HEK293 (cell line): Measurements from ENCODE around the gene LPXN.

Experiments used
- CTCF ChIA-PET: fragments of 350-600 bp; formaldehyde crosslinking; extraction: SDS; loops from one replicate; lab custom pipeline; 2021; ENCODE audit warnings: antibody characterized with exemption; lab: Yijun Ruan, JAX
- POLR2A ChIA-PET: fragments of 300-600 bp; formaldehyde crosslinking; extraction: SDS; loops from one replicate; lab custom pipeline; 2020; ENCODE audit warnings: antibody characterized with exemption, inconsistent platforms; lab: Yijun Ruan, JAX
- H3K27ac ChIP-seq: fragments of 200-500 bp; sonication (Bioruptor generic); 2 replicates; pipeline ENCODE4 v1.5.1; 2014; ENCODE audit warnings: low read depth, low read length, control low read depth, inconsistent platforms; ENCODE audit errors: extremely low read depth
- H3K36me3 ChIP-seq, 2 experiments: fragments of 200-500 bp in 1 of 2; sonication (Bioruptor generic) in 1 of 2; 1 replicate in 1 of 2; 2 replicates in 1 of 2; pipeline ENCODE4 v1.5.1; 2014 to 2017; ENCODE audit warnings: inconsistent platforms in 2 of 2, low read length in 2 of 2; ENCODE audit not compliant: control insufficient read depth in 2 of 2, insufficient read depth in 1 of 2
- H3K4me1 ChIP-seq: fragments of 200-500 bp; sonication (Bioruptor generic); 2 replicates; pipeline ENCODE4 v1.5.1; 2014; ENCODE audit warnings: mild to moderate bottlenecking, low read length, inconsistent platforms; ENCODE audit not compliant: control insufficient read depth, insufficient read depth
- H3K4me3 ChIP-seq: 2 replicates; pipeline ENCODE4 v1.5.1; 2011; ENCODE audit warnings: low read depth, mild to moderate bottlenecking, control low read depth, low read length, moderate library complexity
- H3K9me3 ChIP-seq: fragments of 200-500 bp; sonication (Bioruptor generic); 2 replicates; pipeline ENCODE4 v1.5.1; 2014; ENCODE audit warnings: low read depth, low read length, inconsistent platforms; ENCODE audit not compliant: control insufficient read depth, insufficient read depth
- MEIS1 ChIP-seq: sonication (generic); formaldehyde crosslinking; IDR thresholded peaks from 2 replicates; pipeline ENCODE4 v1.8.1; 2022; ENCODE audit warnings: missing genetic modification reagents, mild to moderate bottlenecking, borderline replicate concordance
- SCRT1 ChIP-seq: fragments of 450-650 bp; formaldehyde crosslinking; IDR thresholded peaks from 2 replicates; pipeline ENCODE4 v1.5.1; 2016; ENCODE audit warnings: missing biosample characterization, missing genetic modification characterization, borderline replicate concordance
- SCRT2 ChIP-seq: fragments of 450-650 bp; formaldehyde crosslinking; IDR thresholded peaks from 2 replicates; pipeline ENCODE4 v1.5.1; 2016; ENCODE audit warnings: missing biosample characterization, missing genetic modification characterization
- YY1 ChIP-seq: fragments of 450-650 bp; formaldehyde crosslinking; IDR thresholded peaks from 2 replicates; pipeline ENCODE4 v1.5.1; 2018; ENCODE audit warnings: missing biosample characterization, missing genetic modification characterization
- ZBTB17 ChIP-seq: fragments of 450-650 bp; formaldehyde crosslinking; IDR thresholded peaks from 2 replicates; pipeline ENCODE4 v1.5.1; 2016; ENCODE audit warnings: missing biosample characterization, missing genetic modification characterization
- ZNF335 ChIP-seq: fragments of 450-650 bp; formaldehyde crosslinking; conservative IDR thresholded peaks from 2 replicates; pipeline ENCODE4 v1.5.1; 2016; ENCODE audit warnings: missing biosample characterization, missing genetic modification characterization
- ZNF341 ChIP-seq: fragments of 450-650 bp; formaldehyde crosslinking; IDR thresholded peaks from 2 replicates; pipeline ENCODE4; 2016; ENCODE audit warnings: low read depth, missing biosample characterization, missing genetic modification characterization
- ZNF654 ChIP-seq: fragments of 450-650 bp; formaldehyde crosslinking; IDR thresholded peaks from 2 replicates; pipeline ENCODE4 v1.5.1; 2016; ENCODE audit warnings: low read depth, missing biosample characterization, missing genetic modification characterization
- ZNF660 ChIP-seq: fragments of 450-650 bp; IDR thresholded peaks from 2 replicates; pipeline ENCODE4 v1.5.1; 2018; ENCODE audit warnings: missing biosample characterization, mild to moderate bottlenecking, missing genetic modification characterization
- ZNF664 ChIP-seq: fragments of 450-650 bp; formaldehyde crosslinking; IDR thresholded peaks from 2 replicates; pipeline ENCODE4 v1.5.1; 2016; ENCODE audit warnings: missing biosample characterization, missing genetic modification characterization
- TF ChIP-seq, protein P1 (sequence below): fragments of 450-650 bp; formaldehyde crosslinking; IDR thresholded peaks from 2 replicates; pipeline ENCODE4 v1.5.1; 2016; ENCODE audit warnings: missing biosample characterization, missing genetic modification characterization, borderline replicate concordance
- TF ChIP-seq, protein P2 (sequence below): fragments of 450-650 bp; formaldehyde crosslinking; IDR thresholded peaks from 2 replicates; pipeline ENCODE4 v1.5.1; 2016; ENCODE audit warnings: missing biosample characterization, missing genetic modification characterization
- TF ChIP-seq, protein P3 (sequence below): fragments of 450-650 bp; formaldehyde crosslinking; IDR thresholded peaks from 2 replicates; pipeline ENCODE4 v1.5.1; 2016; ENCODE audit warnings: missing biosample characterization, missing genetic modification characterization

Gene LPXN

DNA sequence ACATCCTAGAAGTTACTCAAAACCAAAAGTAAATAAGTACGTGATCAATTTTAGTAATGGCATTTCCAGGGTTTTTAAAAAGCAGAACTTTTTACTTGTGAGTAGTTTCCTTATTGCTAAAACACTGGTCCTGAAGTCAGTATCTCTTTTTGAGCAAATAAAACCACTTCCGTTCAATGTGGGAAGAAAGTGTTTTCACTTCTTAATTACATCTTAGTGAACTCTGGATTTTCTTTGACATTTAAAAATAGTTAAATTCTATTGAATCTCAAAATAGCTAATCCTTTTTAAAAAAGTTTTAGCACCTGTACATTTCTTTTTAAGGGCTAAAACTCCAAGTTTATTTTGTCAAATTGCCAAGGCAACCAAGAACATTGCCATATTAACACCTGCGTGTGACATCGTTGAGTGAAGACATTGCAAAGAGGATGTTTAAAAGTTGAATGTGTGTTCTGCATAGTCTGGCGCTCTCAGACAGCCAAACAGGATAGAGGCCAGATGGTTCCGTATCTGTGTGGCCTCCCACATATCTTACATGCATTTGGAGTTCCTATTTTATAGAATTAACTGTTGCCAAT lies 50.5 kb downstream of the LPXN start:
- Histone ChIP-seq H3K27ac (no peak overlapping the region), H3K4me1 (no peaks in the 10 kb centered on the region), H3K4me3 (no peak overlapping the region), H3K36me3 (peaks cover 0 to 15% of the 10 kb centered on the region in 2 experiments; a peak in 1 of 3 replicates), H3K9me3 (no peaks in the 10 kb centered on the region)
- TF ChIP-seq ZNF341 (tag by site-specific recombination) (no peak), MEIS1 (CRISPR knock-in tag) (no peak)
- TF ChIP-seq, protein P1, sequence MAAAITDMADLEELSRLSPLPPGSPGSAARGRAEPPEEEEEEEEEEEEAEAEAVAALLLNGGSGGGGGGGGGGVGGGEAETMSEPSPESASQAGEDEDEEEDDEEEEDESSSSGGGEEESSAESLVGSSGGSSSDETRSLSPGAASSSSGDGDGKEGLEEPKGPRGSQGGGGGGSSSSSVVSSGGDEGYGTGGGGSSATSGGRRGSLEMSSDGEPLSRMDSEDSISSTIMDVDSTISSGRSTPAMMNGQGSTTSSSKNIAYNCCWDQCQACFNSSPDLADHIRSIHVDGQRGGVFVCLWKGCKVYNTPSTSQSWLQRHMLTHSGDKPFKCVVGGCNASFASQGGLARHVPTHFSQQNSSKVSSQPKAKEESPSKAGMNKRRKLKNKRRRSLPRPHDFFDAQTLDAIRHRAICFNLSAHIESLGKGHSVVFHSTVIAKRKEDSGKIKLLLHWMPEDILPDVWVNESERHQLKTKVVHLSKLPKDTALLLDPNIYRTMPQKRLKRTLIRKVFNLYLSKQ (tag by site-specific recombination), result no peak
- CTCF ChIA-PET, result interaction anchor here (0.6 to 4.1 kb wide), 17 partner anchors 9 to 1180 kb away, joined by 3 to 43 read pairs (median 4); partner anchors contain the start of gene OR5B21
- POLR2A ChIA-PET, result no interaction called here

DNA sequence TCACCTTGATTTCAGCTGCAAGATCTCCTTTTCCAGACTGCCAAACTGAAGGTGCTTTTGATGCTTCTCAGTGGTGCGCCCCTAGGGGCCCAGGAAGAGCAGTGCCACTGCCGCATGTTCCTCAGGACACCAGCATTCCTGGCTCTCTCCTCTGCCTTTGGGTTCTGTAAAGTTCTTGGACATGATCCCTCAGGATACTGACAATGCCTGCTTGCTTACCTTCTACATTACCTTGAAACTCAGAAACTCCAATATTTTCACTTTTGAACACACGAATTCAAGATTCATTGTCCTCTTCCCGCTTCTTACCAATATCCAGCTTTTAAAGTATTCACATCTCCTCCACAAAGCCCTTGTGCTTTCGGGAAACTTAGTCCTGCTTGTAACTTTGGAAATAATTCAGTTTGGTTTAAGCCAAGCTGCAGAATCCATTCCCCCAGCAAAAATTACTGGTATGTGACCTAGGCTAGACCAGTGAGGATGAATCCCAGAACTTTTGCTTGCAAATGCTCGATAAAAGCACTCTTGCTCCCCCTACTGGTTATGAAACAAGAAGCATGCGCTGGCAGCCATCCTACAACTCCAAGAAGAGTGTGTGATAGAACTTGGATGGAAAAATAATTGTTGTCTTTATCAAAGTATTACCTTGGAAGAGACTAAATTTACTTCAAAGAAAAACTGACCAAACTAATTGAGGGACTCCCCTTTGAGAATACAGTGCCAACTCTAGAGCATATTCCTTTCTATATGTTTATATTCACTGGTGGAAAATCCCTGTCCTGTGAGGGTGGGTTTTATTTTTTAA lies 51.2 kb downstream of the LPXN start:
- ChIA-PET CTCF (interaction anchor here (0.6 to 4.1 kb wide), 37 partner anchors 9 to 1679 kb away, joined by 3 to 43 read pairs (median 4); partner anchors contain the start of genes OR5B21 and STX3), POLR2A (no interaction called here)
- TF ChIP-seq, protein P2, sequence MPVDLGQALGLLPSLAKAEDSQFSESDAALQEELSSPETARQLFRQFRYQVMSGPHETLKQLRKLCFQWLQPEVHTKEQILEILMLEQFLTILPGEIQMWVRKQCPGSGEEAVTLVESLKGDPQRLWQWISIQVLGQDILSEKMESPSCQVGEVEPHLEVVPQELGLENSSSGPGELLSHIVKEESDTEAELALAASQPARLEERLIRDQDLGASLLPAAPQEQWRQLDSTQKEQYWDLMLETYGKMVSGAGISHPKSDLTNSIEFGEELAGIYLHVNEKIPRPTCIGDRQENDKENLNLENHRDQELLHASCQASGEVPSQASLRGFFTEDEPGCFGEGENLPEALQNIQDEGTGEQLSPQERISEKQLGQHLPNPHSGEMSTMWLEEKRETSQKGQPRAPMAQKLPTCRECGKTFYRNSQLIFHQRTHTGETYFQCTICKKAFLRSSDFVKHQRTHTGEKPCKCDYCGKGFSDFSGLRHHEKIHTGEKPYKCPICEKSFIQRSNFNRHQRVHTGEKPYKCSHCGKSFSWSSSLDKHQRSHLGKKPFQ, result no peak
- TF ChIP-seq, protein P3, sequence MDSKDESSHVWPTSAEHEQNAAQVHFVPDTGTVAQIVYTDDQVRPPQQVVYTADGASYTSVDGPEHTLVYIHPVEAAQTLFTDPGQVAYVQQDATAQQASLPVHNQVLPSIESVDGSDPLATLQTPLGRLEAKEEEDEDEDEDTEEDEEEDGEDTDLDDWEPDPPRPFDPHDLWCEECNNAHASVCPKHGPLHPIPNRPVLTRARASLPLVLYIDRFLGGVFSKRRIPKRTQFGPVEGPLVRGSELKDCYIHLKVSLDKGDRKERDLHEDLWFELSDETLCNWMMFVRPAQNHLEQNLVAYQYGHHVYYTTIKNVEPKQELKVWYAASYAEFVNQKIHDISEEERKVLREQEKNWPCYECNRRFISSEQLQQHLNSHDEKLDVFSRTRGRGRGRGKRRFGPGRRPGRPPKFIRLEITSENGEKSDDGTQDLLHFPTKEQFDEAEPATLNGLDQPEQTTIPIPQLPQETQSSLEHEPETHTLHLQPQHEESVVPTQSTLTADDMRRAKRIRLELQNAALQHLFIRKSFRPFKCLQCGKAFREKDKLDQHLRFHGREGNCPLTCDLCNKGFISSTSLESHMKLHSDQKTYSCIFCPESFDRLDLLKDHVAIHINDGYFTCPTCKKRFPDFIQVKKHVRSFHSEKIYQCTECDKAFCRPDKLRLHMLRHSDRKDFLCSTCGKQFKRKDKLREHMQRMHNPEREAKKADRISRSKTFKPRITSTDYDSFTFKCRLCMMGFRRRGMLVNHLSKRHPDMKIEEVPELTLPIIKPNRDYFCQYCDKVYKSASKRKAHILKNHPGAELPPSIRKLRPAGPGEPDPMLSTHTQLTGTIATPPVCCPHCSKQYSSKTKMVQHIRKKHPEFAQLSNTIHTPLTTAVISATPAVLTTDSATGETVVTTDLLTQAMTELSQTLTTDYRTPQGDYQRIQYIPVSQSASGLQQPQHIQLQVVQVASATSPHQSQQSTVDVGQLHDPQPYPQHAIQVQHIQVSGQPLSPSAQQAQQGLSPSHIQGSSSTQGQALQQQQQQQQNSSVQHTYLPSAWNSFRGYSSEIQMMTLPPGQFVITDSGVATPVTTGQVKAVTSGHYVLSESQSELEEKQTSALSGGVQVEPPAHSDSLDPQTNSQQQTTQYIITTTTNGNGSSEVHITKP (tag by site-specific recombination), result peak; percentile 26; the same call in 1 of the 2 replicates
- TF ChIP-seq ZNF335 (tag by site-specific recombination), result no peak
- peak; percentile 49 for TF ChIP-seq ZNF654 (tag by site-specific recombination)
- TF ChIP-seq ZNF660, result peak; percentile 20; the same call in 1 of the 2 replicates
- TF ChIP-seq ZBTB17 (tag by site-specific recombination), result no peak
- TF ChIP-seq SCRT2, result no peak
- no peak for TF ChIP-seq ZNF664 (tag by site-specific recombination)
- no peak for TF ChIP-seq YY1 (tag by site-specific recombination)
- no peak for TF ChIP-seq SCRT1 (tag by site-specific recombination)
- Histone ChIP-seq H3K27ac (no peak overlapping the region), H3K4me1 (no peaks in the 10 kb centered on the region), H3K4me3 (no peak overlapping the region), H3K36me3 (peaks cover 0 to 15% of the 10 kb centered on the region in 2 experiments; a peak in 1 of 3 replicates), H3K9me3 (no peaks in the 10 kb centered on the region)
